ENCODE measurements around the gene RHO.
"Not testable (repeated sequence)": the region's sequence is repeated elsewhere in the genome, so short reads cannot be mapped to it uniquely, and the experiment has no call there.

Gene RHO

GRCh38 chr3:129543156-129543790, 14.8 kb downstream of the RHO start, which contains the start of gene H1-8:
Gene H1-8 (plus strand): TSS chr3:129543175. CDS start chr3:129543219, 44 bp downstream.
- DNase-seq, result no peak

- no peak for DNase-seq
These were observed 15.6 kb downstream of the RHO start for GRCh38 chr3:129543999-129544398.

- DNase-seq, result not testable (repeated sequence)
These were observed 17.5 kb downstream of the RHO start for GRCh38 chr3:129545951-129546350.

- no peak for DNase-seq
These were observed 18.8 kb downstream of the RHO start for GRCh38 chr3:129547241-129547640.

- no peak for DNase-seq
These were observed 19.9 kb downstream of the RHO start for GRCh38 chr3:129548104-129548965.

- DNase-seq, result no peak
These were observed 20.8 kb downstream of the RHO start for GRCh38 chr3:129549006-129549800.

- no peak for DNase-seq
These were observed 21.4 kb downstream of the RHO start for GRCh38 chr3:129549805-129550204.

GRCh38 chr3:129552287-129553050, 24.0 kb downstream of the RHO start:
- DNase-seq, result peak in 12 of 56 donors; percentile 9 to 45 (median 17)

GRCh38 chr3:129553171-129553570, 24.7 kb downstream of the RHO start:
- no peak for DNase-seq

- peak in 6 of 56 donors; percentile 10 to 27 (median 19) for DNase-seq
These were observed 25.3 kb downstream of the RHO start for GRCh38 chr3:129553719-129554118.

- DNase-seq, result peak in 1 of 56 donors; percentile 10
These were observed 26.1 kb downstream of the RHO start for GRCh38 chr3:129554356-129555152.

GRCh38 chr3:129555153-129555550, 26.7 kb downstream of the RHO start:
- DNase-seq, result peak in 2 of 56 donors; percentile 12 to 59

- peak in 1 of 56 donors; percentile 21 for DNase-seq
These were observed 27.3 kb downstream of the RHO start for GRCh38 chr3:129555616-129556357.

- no peak for DNase-seq
These were observed 27.9 kb downstream of the RHO start for GRCh38 chr3:129556358-129556695.

- no peak for DNase-seq
These were observed 28.6 kb downstream of the RHO start for GRCh38 chr3:129556890-129557547.

- DNase-seq, result peak in 3 of 56 donors; percentile 10 to 29 (median 16)
These were observed 29.1 kb downstream of the RHO start for GRCh38 chr3:129557548-129557894.

GRCh38 chr3:129558081-129558771, 29.8 kb downstream of the RHO start:
- no peak for DNase-seq
